ENCODE results near the gene EML6.

GRCh38 chr2:54955358-54956110, 232.1 kb downstream of the EML6 start:
- TF ChIP-seq CTCF (IDR thresholded peaks at IDR 0.05; ENCODE audit: control extremely low read depth in 1 of 3, insufficient read depth in 1 of 3, low read depth in 1 of 3, low read length in 3 of 3), result no peak
- TF ChIP-seq RBBP5 (IDR thresholded peaks at IDR 0.05; ENCODE audit: borderline replicate concordance, low read depth, low read length), result no peak
